Upper lobe of left lung (tissue), 4 donors: ENCODE data around the gene APLNR.

Experiments used
- CTCF ChIP-seq, 6 experiments: fragments of 450-650 bp in 4 of 6; fragments of 200-600 bp in 2 of 6; sonication (generic) in 2 of 6; IDR thresholded peaks; one replicate each; pipeline ENCODE4 v1.5.1; 2016 to 2019; ENCODE audit warnings: antibody characterized with exemption in 6 of 6
- EP300 ChIP-seq, 4 donors: sonication (generic); formaldehyde crosslinking; IDR thresholded peaks; one replicate each; pipeline ENCODE4 v1.5.1; 2017; ENCODE audit warnings: antibody characterized with exemption in 4 of 4, control low read depth in 2 of 4
- POLR2A ChIP-seq, 4 donors: fragments of 450-650 bp; IDR thresholded peaks; one replicate each; pipeline ENCODE4 v1.5.1; 2016 to 2017; ENCODE audit warnings: antibody characterized with exemption in 4 of 4, mild to moderate bottlenecking in 2 of 4
- POLR2AphosphoS5 ChIP-seq, 2 donors: sonication (generic); formaldehyde crosslinking; IDR thresholded peaks; one replicate each; pipeline ENCODE4 v1.5.1; 2017; ENCODE audit warnings: antibody characterized with exemption in 2 of 2

DNA sequence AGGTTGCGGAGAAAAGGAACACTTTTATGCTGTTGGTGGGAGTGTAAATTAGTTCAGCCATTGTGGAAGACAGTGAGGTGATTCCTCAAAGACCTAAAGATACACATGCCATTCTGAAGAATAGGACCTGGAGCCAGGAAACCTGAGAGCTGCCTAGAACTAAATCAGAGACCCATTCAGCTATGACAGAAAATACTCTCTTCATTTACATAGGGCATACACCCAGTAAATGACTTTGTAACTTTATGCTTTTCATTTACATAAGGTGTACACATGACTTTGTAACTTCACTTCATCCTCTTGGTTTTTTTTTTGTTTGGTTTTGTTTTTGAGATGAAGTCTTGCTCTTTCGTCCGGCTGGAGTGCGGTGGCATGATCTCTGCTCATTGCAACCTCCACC lies 25.1 kb upstream of the APLNR start:
- TF ChIP-seq POLR2A (IDR thresholded peaks at IDR 0.05) (no peak), CTCF (IDR thresholded peaks at IDR 0.05) (no peak), POLR2AphosphoS5 (IDR thresholded peaks at IDR 0.05) (no peak), EP300 (IDR thresholded peaks at IDR 0.05) (no peak)
